COLO668 (cell line): Measurements from ENCODE around the gene CGN.

Source experiments
- DNase-seq: peaks from one replicate; lab custom pipeline; 2025; ENCODE audit not compliant: unreplicated experiment; lab: John Stamatoyannopoulos, UW

The CGN gene

DNA sequence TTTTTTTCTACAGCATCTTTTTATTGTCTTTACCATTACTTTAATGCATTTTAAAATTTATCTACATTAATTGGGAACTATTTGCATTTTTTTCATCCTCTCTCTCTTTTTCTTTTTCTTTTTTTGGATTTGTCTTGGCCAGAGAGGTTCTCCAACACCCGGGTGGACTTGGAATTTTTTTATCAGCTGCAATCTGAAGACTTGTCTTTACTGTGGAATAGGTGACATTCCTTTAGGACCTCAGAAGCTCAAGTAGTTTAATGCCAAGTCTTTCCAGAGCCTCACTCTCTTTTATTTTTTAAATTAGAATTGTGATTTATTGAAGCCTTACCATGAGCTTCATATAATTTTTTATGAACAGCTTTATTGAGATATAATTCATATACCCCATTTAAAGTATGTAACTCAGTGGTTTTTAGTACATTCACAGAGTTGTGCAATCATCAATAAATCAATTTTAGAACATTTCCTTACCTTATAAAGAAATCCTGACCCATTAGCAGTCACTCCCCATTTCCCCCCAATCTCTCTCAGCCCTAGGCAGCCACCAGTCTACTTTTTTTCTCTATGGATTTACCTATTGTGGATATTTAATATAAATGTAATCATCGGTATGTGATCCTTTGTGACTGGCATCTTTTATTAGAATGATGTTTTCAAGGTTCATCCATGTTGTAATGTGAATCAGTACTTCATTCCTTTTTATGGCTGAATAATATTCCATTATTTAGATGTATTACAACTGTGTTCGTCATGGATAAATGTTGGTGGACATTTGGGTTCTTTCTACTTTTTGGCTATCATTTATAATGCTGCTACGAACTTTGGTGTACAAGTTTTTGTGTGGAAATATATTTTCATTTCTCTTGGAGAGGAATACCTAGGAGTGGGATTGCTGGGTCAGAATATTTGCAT lies 35.1 kb downstream of the CGN start:
- DNase-seq, result no peak

- no peak for DNase-seq
These were observed 36.1 kb downstream of the CGN start for GRCh38 chr1:151547119-151547899.

DNA sequence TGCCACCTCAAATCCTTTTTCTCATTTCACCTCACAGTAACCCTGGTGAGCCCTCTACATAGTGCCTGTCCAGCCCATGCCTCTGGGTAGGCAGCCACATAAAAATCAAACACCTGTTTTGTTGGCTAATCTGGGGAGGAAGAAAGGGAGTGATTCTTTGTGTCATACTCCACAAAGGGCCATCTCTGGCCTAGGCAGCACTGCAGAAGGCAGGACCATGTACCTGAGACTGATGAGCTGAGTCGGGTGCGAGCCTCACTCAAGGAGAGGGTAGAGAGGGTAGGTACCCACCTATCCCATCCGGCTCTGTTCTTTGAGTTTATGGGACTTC lies 36.7 kb downstream of the CGN start:
- no peak for DNase-seq

DNA sequence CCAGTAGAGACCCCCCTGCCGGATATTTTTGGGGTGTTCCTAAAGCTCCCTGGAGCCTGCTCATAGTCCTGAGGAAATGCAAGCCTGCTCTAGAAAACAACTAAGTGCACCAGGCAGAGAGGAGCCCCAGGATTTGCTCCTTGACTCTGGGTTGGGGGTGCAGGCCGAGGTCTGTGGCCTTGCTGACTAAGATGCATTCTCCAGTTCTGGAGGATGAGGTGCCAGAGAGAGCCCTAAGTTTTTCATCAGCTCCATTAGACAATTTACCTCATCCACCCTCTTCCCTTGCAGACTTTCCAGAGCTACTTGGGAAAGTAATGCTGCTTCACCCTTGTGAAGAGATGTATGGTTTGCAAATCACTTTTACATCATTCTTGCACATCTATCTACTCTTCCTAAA lies 38.0 kb downstream of the CGN start:
- no peak for DNase-seq

GRCh38 chr1:151553659-151554058 lies 42.5 kb downstream of the CGN start:
- no peak for DNase-seq

GRCh38 chr1:151556052-151556451 lies 44.9 kb downstream of the CGN start:
- no peak for DNase-seq

DNA sequence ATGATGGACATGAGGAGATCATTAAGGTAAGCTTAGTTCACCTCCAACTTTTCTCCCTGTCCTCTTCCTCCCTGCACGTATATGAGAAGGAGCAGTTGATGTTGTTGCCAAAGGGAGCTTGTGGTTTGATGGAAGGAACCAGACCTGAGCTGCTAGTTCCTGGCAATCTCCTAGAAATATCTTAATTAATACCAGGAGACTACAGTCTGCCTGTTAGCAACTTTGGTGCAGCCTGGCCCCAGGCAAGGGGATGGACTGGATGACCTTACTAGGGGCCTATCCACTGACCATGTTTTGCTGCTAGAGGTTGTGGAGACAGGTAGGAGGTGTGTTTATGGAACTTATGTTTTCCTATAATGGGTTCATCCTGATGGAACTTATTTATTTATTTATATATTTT lies 51.5 kb downstream of the CGN start:
- DNase-seq, result no peak

DNA sequence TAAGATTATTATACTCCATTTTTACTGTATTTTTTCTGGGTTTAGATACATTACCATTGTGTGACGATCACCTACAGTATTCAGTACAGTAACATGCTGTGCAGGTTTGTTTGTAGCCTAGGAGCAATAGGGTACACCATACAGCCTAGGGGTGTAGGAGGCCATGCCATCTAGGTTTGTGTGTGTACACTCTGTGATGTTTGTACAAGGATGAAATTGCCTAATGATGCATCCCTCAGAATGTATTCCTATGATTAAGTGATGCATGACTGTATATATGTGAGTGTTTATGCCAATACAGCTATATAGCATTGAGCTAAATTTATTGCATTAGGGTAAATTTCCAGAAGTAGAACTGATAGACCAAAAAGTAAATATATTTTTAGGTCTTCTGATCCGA lies 52.2 kb downstream of the CGN start:
- no peak for DNase-seq

- no peak for DNase-seq
These were observed 54.5 kb downstream of the CGN start for GRCh38 chr1:151565502-151566189.

GRCh38 chr1:151568626-151569088 lies 57.5 kb downstream of the CGN start:
- no peak for DNase-seq

DNA sequence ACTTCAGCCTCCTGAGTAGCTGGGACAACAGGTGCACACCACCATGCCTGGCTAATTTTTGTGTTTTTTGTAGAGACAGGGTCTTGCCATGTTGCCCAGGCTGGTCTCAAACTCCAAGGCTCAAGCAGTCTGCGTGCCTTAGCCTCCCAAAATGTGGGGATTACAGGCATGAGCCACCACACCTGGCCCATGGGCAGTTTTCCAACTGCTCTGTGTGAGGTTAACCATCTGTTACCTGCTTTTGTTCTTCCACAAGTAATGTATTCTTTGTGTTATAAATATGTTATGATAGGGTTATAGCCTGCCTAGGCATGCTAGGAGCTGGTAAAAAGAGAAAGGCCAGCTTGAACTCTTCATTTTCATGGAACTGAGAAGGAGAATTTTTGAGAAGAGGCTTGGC lies 59.6 kb downstream of the CGN start:
- DNase-seq, result peak; percentile 65

DNA sequence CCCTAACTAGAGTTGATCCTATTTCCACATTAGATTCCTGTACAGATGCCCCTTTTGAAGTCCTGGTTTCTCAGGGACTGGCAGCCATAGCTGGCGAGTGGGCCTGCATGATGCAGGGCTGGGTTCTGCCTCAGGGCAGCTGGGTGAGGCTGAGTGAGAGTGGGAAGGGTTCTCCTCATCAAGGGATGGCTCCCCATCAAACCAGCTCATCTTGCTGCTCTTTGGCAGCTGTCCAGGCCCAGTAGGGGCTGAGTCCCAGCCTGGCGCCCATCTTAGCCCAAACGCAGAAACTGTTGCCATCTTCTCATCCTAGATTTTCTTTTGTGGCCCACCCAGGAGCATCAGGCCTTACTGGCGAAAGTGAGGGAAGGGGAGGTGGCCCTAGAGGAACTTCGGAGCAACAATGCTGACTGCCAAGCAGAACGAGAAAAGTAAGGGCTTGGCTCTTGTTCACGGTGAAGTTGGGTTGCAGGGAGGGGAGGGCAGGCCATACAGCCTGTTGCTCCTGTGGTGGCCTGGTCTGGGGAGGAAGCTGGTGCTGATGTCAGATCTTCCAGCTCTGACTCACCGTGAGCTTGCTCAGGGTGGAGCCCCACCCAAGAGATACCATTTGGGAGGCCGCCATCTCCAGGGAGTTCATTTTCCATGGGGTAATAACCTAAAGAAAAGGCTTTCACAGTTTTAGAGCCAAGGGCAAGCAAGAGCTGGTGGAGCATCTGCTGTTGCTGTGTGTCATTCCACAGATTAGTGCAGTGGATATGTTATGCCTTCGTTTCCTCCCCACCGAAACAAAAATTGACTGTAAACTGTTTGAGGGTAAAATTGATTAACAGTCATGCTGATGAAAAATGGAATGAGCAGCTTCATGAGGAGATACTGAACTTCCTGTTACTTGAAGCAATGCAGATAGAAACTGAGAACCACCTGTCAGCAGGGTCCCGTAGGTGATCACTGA lies 63.7 kb downstream of the CGN start:
- DNase-seq, result no peak

DNA sequence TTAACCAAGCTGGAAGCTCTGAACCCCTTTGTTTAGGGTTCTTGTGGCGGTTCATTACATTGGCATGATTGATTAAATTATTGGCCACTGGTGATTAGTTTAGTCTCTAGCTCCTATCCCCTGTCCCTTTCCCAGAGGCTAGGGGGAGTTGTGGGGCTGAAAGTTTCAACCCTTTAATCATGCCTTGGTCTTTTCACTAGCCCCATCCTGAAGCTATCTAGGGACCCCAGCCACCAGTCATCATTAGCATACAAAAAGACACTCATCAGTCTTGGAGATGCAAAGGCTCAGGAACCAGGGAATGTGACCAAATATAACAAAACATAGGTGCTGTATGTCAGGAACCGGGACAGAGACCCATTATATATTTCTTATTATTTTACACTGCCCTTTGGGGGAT lies 66.0 kb downstream of the CGN start:
- DNase-seq, result no peak

- DNase-seq, result no peak
These were observed 67.8 kb downstream of the CGN start for GRCh38 chr1:151578941-151579340.

DNA sequence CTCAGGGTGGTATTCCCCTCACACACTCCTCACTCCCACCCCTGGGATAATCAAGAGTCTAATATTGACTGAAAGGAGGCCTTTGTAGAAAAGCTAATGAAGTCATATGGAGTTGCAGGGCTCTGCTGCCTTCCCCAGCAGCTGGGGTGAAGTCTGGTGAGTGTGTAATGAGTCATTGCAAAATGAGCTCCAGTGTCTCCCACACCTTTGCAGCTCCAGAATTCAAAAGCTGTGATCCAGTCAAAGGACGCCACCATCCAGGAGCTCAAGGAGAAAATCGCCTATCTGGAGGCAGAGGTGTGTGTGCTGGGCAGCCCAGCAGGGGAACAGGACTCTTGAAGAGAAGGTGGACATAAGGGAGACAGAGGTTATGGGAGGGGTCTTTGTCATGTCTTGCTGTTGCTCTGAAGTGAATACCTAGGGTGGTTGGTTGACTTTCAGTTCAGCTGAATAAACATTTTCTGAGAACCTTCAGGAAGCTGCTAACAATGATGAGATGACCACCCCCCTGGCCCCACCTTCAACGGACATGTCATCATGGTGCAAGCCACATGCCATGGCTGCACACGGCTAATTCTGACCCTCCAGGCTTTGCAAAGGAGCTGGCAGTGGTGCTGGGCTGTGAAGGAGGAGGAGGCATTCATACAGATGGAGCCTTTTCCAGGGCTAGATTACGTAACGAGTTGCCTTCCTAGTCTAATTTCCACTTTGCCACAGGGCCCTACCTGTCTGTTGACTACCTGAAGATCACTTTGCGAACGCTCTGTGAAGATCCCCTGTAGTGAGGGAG lies 68.4 kb downstream of the CGN start:
- DNase-seq, result no peak

- no peak for DNase-seq
These were observed 70.3 kb downstream of the CGN start for GRCh38 chr1:151581451-151581850.

GRCh38 chr1:151581921-151582320 lies 70.7 kb downstream of the CGN start:
- no peak for DNase-seq

DNA sequence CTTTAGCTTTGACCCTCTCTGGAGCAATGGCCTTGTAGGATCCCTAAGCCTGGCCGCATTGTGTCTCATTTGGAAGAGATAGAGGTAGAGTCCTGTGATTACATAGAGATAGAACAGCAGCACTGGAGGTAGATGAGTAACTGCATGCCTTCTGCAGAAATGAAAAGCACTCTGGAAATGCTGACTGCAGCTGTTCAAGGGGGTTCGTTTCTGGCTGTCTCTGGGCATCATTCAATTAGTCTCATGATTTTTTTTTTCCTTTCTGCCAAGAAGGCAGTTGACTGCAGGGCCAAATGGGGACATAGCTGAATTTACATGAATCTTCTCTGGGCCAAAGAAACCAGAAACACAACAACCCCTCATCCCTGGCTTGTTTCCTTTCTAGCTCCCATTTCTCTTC lies 72.6 kb downstream of the CGN start:
- no peak for DNase-seq

GRCh38 chr1:151584278-151584677 lies 73.1 kb downstream of the CGN start:
- DNase-seq, result no peak

DNA sequence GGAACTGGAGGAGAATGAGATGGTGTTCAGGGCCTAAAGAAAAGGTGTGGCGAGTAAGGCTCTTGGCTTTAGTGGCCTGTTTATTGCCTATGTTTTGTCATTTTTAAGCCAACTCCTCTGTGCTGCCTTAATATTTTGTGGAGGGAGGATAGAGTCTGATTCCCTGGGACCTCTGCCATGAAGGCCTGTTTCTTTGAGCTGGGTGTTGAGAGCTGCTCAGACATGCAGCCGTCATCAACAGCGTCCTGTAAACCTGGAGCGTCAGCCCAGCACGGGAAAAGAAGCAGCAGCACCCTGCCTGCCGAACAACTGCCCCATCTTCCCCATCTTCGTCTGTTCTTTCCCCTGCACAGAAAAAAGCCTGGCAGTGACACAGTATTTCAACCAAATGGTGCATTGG lies 73.6 kb downstream of the CGN start:
- no peak for DNase-seq
